GM12892 (cell line): ENCODE results near the gene CAMK1D.

Experiments used
- POLR2A ChIP-seq: IDR thresholded peaks from 2 replicates; pipeline ENCODE4 v1.6.1; 2011; ENCODE audit warnings: low read depth, low read length, control low read depth
- POLR2AphosphoS5 ChIP-seq: IDR thresholded peaks from 2 replicates; pipeline ENCODE4 v1.6.1; 2011; ENCODE audit warnings: low read depth, low read length, control low read depth

DNA sequence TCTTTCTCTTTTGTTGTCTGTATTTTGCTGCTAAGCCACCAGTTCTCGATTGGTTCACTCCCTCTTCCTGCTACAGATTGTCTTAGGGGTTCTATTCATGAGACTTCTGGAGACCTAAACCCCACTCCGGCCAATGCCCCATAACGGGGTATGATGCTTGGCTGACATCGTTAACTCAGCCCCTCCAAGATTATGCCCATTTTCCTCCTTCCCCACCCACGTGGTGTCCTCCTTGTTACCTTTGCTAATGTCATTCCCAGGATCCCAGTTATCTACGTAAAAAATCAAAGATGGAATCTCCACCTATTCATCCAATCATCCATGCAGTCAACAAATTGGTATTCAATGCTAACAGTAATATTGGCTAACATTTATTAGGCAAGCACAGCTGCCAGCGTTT lies 228.3 kb downstream of the CAMK1D start:
- TF ChIP-seq POLR2AphosphoS5 (no peak), POLR2A (no peak)
